ENCODE data around the gene SLCO4A1.

GRCh38 chr20:62660240-62660615, 17.9 kb downstream of the SLCO4A1 start:
- TF ChIP-seq CTCF (IDR thresholded peaks at IDR 0.05) = no peak
- TF ChIP-seq POLR2A (IDR thresholded peaks at IDR 0.05) = no peak

Data from adrenal gland (tissue), 5 donors.